HG03558 (cell line): ENCODE data around the gene DIS3L2.

Experiments
- ATAC-seq: cut with Tn5 transposase; IDR thresholded peaks from one replicate; pipeline ENCODE4 v1.9.1; 2021; ENCODE audit warnings: moderate number of reproducible peaks; ENCODE audit not compliant: unreplicated experiment; ENCODE audit errors: extremely low read depth

Gene DIS3L2

DNA sequence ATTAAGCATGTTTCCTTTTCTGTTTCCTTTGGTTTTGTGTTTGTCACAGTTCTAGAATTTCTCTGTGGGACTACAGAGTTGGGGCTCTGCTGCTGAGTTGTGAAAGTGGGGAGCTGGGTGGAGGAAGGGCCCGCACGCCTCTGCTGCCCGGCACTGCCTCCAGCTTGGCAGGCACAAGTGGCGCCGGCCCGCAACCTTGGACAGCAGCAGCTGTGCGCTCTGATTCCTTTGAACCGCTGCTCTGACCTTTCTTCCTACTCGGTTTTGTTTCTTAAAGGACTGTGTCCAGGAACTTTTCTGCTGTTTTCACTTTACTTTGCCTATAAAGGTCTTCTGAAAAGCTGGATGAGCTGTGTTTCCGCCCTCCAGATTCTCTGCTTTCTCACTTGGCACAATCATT, 279.4 kb downstream of the DIS3L2 start:
- no peak for ATAC-seq

GRCh38 chr2:232242316-232242715, 280.8 kb downstream of the DIS3L2 start:
- ATAC-seq: no peak

GRCh38 chr2:232245111-232245510, 283.6 kb downstream of the DIS3L2 start:
- no peak for ATAC-seq

DNA sequence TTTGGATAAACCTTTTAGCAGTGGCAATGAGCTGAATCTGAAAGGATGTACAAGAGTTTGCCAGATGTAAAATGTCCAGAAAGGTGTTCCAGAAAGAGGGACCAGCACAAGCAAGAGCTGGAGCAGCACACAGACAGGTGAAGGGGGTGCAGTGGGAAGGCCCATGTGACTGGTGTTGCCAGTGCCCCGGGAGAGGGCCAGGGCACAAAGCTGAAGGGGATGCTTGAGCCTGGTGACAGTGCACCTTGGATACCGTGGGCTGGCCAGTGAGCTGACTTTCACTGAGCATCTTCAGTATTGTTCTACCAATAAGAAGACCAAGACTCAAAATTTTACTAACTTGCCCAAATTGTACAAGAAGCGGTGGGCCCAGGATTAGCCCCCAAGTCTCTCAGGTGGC, 284.7 kb downstream of the DIS3L2 start:
- ATAC-seq: no peak

DNA sequence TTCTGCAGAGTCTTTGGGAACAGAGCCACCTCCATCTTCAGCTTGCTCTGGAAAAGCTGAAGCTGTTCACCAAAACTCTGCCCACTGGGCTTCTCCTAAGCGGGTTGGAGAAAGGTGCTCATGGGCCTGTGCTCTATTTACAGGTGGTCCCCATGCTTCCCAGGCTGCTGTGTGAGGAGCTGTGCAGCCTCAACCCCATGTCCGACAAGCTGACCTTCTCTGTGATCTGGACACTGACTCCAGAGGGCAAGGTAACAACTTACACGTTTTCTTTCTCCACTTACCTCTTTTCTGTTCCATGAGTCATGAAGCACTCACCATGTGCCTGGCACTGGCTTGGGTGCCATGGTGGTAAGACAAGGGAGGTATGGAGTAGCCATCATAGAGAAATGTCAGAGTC, 287.6 kb downstream of the DIS3L2 start:
- ATAC-seq: no peak

DNA sequence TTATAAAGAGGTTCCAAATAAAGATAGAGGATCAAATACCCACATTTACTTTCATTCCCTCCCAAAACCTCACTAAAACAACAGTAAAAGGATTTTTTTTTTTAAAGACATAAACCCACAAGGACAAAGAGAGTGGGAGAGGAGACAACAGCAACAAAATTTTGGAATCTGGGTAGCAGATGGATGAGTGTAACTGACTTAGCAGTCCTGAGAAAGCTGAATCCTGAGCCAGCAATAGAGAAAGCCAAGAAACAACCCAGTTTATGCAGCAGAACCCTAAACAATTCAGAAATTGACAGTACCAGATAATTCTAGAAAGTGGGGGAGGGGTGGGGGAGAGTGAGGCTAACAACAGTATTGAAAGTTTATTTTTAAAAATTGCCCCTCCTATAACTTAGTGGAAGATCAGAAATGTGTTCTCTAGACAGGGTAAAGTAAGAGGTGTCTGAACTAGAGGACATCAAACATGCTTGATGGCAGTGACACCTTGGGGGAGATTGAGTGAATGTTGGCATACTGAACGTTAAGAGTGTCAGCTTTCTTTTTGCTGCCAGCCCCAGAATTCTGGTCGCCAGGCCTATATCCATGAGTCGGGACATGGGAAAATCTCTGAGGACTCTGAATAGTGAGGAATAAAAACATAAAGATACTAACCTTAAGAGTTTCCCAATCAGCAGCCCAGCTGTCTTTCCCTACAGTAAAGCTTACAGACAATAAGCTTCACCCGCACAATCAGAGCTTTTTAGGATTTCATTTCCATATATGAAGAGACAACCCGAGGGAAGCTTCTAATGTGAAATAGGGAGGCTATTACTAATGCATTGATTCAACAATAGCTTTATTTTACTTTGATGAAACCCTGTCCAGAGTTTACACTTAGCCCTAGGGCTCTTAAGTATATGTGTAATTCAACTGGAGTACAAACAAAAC, 289.0 kb downstream of the DIS3L2 start:
- ATAC-seq: no peak

GRCh38 chr2:232255033-232255432, 293.5 kb downstream of the DIS3L2 start:
- no peak for ATAC-seq

DNA sequence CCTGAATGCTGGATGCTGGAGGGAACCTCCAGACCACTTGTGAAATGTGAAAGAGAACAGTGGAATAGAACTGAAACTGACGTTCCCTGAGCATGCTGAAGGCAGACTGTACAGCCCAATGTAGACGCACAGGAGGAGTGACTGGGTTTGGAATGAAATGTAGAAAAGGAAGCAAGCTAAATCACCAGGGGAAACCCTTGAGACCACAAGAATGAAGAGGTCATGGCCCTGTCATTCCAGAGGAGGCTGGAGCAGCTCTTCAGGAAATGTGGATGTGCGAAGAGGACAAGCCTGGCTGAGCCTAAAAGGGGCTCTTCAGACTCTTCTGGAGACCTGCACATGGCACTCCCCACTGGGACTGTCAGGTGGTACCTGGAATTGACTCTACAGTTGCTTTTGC, 298.6 kb downstream of the DIS3L2 start:
- ATAC-seq: no peak

DNA sequence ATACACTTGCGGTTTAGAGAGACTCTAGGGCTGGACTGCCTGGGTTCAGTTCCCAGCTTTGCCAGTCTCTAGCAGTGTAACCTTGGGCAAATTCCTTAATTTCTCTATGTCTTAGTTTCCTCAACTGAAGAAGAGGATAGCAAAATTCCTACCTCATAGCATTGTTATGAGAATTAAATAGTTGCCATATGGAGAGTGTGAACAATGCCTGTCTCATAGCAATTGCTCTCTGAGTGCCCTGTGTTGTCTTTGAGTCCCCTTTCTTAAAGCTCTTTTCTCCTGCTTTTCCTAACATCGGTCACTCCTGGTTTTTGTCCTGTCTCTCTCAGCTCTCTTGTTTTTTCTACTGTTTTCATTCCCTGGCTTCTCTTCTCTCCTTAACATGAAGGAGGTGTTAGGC, 300.3 kb downstream of the DIS3L2 start:
- no peak for ATAC-seq

DNA sequence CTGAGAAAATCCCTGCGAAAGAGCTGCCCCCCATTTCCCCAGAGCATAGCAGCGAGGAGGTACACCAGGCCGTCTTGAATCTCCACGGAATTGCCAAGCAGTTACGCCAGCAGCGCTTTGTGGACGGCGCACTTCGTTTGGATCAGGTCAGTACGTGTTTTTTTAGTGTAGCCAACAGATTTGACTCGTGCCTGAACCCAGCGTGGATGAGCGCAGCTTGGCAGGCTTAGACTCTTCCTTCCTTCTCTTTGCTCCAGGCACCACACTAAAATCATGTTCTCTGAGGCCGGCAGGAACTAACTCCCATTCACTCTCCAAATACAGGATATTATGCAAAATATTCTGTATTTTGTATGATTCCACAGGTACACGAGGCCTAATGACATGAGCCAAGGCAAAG, 301.8 kb downstream of the DIS3L2 start:
- no peak for ATAC-seq

GRCh38 chr2:232264081-232264480, 302.6 kb downstream of the DIS3L2 start:
- no peak for ATAC-seq

DNA sequence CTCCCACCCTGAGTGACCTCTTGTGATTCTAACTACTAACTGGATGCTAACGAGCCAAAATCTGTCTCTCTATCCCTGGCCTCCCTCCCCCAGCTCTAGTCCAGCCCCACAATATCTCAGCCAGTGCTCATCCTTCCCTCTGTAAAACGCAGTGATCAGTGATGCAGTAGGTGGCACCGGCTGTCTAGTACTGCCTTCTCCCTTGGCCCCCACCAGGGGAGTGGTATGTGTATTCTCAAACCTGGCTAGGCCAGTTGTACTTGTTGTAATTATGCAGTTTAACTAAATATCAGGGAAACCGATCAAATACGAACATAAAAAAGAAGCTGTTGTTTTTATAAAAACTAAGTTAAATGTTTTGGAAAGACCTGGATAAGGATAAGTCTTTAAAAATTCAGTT, 303.8 kb downstream of the DIS3L2 start:
- ATAC-seq: no peak

DNA sequence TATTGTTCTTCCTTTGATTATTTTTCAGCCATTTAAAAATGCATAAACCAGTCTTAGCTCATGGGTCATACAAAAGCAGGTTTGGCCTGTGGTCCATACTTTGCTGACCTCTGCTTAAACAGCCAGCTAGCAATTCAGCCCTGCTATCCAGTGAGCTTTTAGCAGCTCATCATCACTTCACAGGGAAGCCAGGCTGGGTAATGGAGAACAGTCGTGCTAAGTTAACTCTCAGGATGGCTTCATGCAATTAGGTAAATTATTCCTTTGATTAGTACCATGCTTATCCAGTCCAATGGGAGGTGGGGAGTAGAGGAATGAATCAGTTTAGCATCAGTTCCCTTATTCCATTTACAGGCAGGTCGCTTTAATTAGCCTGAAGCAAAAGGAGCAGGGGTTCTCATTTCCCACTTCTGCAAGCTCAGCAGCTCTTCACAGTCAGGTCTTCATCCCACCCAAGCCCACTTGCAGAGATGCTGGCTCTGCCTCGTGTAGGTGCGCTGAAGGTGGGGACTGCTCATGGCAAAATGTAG, 307.2 kb downstream of the DIS3L2 start:
- ATAC-seq: no peak

DNA sequence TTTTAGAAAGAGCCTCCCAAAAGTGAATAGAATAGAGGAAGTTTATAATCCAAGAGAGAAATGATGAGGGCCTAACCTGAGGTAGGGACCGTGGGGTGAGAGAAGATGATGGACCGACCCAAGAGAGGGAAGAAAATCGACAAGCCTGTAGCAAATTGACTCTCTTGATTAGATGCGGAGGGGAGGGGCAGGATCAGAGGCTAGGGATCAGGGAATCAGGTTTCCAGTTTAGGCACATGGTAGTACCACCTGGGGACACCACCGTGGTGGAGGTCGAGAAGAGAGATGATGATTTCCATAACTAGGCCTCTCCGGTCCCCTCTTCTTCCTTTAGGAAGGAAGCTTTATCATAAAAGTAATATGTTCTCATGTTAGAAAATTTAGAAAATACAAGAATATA, 308.4 kb downstream of the DIS3L2 start:
- ATAC-seq: no peak

- no peak for ATAC-seq
Measured at GRCh38 chr2:232273903-232274643, 312.6 kb downstream of the DIS3L2 start.

- no peak for ATAC-seq
Measured at GRCh38 chr2:232275670-232276069, 314.2 kb downstream of the DIS3L2 start.

DNA sequence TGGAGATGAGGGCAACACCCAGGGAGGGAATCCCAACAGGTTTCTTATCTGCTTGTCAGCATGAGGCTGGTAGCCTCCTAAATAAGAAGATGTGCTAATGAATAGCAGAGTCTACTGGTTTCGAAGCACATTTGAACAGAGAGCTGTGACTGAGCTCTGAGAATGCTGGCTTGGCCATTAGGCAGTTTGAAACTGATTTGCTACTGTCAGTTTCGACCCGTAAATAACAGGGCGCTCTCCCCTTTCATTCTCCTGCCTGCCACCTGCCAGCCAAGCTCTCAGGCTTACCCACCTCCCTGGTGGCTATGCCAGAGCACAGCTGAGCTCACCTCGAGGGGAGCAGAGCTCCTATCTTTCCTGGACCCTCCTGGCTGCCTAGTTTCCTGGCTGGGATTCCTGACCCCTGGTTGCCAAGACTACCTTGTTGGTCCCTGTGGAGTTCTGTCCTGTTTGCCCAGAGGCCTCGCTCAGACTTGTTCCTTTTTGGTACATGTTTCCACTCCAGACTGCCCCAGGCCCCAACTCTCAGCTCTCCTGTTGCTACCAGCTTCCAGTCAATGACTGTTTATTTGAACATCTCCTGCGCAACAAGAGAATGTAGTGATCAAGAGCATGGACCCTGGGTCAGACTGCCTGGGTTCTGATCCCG, 314.7 kb downstream of the DIS3L2 start:
- no peak for ATAC-seq

- ATAC-seq: no peak
Measured at GRCh38 chr2:232276733-232277313, 315.3 kb downstream of the DIS3L2 start.

DNA sequence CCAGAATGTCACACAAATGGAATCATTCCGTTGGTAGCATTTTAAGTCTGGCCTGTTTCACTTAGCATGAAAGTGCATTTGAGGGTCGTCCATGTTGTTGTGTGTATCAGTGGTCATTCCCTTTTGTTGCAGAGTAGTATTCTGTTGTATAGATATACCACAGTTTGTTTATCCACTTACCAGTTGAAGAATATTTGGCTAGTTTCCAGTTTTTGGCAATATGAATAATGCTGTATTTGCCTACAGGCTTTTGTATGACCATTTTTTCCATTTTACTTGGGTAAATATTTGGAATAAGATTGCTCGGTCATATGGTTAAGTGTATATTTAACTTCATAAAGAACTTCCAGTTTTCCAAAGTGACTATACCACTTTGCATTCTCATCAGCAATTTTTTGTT, 317.0 kb downstream of the DIS3L2 start:
- no peak for ATAC-seq

- no peak for ATAC-seq
Measured at GRCh38 chr2:232280341-232280740, 318.8 kb downstream of the DIS3L2 start.
